ENCODE data around the gene PTGR1.
"Not testable (repeated sequence)": the region's sequence is repeated elsewhere in the genome, so short reads cannot be mapped to it uniquely, and the experiment has no call there.

PTGR1 gene

DNA sequence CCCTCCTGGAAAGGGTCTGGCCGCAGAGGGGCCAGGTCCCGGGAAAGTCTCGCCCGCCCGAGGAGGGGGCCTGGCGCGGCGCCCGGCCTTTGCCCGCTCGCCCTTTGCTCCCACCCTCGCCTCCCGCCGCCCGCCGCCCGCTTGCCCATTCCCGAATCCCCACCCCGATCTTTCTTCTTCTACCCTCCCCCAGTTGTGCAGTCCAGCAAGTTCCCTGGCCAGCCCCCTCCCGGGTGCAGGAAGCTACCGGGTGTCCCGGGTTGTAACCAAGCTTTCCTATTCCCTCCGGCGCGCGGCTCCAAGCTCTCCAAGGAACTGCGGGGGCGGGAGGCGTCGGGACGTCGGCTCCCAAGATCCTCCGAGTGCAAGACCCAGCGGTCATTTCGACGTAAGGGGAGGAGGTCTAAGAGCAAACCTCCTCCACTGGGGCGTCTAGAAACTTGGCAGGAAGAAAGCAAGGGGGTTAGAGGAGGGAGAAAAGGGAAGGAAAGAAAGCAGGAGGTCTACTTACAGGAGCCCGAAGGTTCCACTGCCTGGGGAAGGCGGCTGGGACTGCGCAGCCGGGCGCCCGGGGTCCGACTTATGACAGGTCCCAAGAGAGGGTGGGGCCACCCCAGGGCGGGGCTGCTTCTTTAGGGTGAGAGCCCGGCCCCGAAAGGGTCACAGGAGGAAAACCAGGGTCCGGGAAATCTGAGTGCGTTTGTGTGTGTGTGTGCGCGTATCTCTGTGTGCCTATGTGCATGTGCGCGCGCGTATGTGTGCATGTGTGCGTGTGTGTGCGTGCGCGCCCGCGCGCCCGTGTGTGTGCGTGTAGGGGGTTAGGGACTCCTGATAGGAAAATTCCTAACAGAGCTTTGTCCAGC lies at the start of gene PTGR1:
Gene PTGR1, minus strand, starts transcription at position 556 of the 863 bp plus-strand sequence. CDS start 2,225 bp downstream, outside the sequence.
- peak; percentile 83 for DNase-seq

DNA sequence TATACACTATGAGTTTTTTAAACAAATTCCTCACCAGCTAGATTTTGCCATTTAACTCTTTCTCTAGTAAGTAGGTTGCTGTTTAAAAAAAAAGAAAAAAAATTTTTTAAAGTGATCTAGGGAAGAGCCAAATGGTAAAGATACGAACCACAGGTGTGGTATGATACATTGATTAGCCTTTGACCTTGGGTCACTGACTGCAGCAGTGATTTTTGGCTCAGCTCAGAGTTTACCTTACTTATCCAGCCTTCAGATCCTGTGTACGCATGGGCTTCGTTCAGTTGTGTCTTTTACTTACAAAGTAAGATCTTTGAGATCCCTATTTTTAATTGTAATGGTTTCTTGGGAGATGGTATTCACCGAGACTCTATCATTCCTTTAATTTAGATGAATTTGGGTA lies 49.6 kb upstream of the PTGR1 start:
- DNase-seq = no peak

DNA sequence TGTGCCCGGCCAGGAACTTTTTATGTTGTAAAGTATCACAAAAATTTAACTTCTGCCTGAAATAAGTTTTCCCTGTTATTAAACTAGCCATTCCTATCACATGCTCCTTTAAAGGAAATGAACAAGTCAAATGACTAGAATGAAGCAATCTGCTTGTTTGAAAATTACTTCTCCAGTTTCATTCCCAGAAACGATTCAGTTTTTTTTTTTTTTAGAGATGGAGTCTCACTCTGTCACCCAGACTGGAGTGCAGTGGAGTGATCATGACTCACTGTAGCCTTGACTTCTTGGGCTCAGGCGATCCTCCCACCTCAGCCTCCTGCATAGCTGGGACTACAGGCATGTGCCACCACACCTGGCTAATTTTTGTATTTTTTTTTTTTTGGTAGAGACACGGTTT lies 48.6 kb upstream of the PTGR1 start:
- DNase-seq = peak; percentile 85

DNA sequence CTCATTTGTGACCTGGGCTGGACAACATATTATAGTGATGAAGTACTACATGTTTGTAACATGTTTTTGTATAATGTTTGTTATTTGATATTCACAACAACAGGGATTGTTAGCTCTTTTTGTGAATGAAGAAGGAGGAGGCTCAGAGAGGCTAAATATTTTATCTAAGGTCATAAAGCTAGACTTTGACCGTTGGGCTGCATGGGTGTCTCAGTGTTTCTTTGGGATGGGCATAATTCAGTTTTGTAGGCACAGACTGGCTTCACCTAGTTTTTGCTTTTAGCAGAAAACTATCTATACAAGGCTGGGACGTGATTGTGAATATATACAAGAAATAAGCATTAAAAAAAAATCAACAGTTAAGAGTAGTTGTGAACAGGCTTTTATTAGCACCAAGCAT lies 47.0 kb upstream of the PTGR1 start:
- no peak for DNase-seq

DNA sequence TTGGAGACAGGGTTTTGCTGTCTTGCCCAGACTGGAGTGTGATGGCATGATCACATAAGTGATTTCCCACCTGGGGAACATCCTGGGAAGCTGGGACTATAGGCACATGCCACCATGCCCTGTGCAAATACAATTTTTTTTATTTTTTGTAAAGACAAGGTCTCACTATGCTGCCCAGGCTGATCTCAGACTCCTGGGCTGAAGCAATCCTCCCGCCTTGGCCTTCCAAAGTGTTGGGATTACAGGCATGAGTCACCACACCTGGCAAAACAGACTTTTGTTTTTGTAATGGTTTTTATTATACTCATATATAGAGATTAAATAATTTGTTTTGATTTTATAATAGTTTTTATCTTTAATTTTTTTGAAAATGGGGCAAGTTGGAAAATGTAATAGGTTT lies 46.4 kb upstream of the PTGR1 start:
- DNase-seq = no peak

DNA sequence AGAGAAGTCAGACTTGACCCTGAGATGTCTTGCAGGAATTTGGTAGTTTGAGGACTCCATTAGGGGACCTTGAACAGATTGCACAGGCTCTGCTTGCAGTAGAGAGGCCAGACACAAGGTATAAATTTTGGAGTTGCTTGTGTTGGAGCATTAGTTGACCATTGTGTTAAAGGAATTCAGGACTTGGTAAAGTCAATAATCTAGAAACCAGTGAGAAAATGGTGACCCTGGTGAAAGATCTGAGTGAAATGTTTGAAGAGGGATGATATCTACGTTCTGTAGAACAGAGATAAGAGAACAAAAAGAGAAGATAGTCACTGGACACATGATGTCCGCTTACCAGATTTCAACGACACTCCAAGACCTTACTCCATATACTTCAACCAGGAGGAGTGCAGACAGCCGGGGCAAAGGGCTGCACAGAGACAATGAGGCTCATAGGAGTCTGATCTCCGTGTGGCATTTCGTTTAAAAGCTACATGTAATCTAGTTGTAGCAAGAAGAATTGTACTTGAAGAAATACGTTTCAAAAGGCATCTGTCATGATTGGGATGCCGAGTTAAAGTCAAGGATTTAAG lies 44.8 kb upstream of the PTGR1 start:
- no peak for DNase-seq

DNA sequence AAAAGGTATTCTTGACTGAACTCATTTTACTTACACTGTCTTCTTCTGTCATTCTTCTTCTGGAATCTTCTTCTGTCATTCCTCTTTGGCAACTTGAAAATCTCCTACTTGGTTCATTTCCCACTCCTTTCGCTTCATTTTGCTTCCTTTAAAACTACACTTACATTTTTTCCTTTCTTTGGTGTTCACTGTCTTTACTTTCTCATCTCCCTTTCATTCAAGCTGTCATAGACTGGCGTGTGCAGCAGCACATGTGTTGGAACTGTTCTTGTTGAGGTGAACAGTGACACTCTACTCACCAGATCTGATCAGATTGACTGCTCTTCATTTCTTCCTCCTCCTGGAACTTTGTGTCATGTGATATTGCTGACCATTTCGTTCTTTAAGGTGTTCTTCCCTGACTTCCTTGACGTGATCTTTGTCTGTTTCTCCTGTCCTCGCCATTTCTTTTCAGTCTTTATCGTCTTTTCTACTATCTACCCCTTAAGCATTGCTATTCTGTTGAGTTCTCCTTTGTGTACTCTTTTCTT lies 38.0 kb upstream of the PTGR1 start:
- no peak for DNase-seq

DNA sequence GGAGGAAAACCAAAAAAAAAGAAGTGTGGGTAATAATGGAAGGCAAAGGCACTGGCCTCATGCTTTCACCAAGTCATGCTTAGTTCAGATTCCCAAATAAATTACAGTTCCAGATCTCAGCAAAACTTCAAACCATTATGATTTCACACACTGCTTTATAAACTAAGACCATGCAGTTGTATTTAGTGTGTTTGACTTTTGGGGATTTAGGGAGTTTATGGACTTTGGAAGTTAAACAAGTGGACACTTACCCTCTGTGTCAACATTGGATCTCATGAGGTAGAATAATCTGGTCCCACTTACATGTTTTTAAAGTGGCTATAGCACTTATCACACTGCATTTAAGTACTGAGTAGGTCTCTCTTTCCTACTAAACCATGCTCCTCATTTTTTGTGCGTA lies 35.4 kb upstream of the PTGR1 start:
- DNase-seq = no peak

DNA sequence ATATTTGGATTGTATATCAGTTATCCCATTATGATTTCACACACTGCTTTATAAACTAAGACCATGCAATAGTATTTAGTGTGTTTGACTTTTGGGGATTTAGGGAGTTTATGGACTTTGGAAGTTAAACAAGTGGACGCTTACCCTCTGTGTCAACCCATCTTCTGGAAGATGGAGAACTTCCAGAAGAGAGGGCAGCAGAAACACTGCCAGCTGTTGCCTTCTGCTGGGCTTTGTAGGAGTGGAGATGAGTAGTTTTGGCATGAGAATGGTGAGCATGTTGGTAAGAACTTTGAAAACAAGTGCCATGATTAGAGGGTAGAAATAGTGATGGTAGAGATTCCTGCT lies 33.9 kb upstream of the PTGR1 start:
- no peak for DNase-seq

DNA sequence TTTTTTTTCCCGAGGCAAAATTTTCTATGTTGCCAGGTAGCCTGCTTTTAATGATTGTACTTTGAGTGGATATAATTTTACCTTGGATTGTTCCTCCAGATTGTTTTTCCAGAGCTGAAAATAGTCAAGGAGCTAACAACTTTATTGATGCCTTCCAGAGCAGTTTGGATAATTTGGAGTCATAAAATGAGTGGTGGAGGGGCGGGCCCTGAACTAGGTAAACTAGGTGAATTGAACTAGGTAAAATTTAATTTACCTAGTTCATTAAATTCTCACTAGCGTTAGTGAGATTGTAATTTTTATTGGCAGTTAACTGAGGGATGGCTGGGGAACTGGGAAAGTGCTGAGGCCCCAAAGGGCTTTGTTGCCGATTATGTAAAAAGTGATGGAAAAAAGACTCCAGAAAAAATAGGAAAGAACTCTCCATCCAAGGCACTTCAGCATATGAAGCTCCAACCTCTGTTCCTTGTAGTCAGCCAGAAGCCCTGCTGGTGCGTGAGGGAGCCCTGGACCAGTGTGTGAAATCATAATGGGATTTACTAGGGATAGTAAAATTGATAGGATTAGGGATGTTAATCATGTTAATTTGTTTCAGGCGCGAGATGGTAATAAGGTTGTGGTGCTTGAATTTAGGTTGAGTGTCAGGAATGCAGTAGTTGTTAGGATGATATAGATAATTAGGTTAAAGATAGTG lies 33.4 kb upstream of the PTGR1 start:
- DNase-seq = no peak

DNA sequence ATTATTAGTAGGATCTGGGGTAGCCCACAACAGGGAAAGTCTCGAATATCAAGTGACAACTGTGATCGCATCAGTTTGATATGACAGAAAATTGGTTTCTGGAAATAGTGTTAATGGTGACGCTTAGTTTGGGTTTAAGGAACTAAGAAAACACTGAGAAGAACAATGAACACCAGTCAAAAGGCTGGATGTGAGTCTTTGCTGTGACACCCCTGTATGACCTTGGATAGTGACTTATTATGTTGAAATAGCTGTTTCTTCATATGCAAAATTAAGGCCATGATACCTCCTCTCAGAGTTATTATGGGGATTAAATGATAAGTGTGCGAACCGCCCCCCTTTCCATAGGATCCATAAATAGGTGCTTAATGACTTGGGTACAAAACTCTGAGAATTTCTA lies 32.6 kb upstream of the PTGR1 start:
- DNase-seq = peak; percentile 63

DNA sequence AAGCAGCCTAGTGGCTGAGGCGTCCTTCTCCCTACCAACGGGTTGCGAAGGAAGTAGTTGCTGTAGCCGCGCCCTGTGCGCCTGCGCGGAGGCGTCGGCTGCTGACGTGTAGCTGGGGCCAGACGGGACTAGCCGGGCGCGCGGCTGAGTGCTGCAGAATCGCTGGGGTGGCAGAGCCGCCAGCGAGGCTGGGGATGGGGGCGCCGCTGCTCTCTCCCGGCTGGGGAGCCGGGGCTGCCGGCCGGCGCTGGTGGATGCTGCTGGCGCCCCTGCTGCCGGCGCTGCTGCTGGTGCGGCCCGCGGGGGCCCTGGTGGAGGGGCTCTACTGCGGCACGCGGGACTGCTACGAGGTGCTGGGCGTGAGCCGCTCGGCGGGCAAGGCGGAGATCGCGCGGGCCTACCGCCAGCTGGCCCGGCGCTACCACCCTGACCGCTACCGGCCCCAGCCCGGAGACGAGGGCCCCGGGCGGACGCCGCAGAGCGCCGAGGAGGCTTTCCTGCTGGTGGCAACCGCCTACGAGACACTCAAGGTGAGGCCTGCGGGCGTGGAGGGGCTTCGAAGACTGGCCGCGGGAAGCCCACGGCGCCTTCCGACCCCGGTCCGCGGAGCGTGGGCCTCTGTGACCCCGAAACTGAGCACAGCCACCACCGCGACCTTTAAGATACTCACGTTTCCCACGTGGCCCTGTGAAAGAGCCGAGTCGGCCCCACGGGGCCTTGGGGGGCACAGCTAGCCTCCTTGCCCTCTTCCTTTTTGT lies 31.9 kb upstream of the PTGR1 start, which contains the start of gene DNAJC25:
Gene DNAJC25, plus strand, starts transcription at position 121 of the 758 bp plus-strand sequence. Its CDS starts 74 bp downstream, at position 195.
- DNase-seq = peak; percentile 99

DNA sequence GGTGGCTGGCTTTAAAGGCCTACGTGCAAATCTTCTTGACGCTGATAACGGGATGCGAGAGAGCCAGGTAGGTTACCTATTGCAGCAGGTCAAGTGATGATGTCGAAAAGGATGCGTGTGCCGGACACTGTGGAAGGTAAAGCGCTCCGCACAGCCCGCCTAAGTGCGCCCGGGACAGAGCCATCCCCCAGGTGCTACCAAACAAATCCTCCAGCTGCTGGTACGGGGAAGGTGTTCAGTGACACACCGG lies 31.4 kb upstream of the PTGR1 start:
- no peak for DNase-seq

DNA sequence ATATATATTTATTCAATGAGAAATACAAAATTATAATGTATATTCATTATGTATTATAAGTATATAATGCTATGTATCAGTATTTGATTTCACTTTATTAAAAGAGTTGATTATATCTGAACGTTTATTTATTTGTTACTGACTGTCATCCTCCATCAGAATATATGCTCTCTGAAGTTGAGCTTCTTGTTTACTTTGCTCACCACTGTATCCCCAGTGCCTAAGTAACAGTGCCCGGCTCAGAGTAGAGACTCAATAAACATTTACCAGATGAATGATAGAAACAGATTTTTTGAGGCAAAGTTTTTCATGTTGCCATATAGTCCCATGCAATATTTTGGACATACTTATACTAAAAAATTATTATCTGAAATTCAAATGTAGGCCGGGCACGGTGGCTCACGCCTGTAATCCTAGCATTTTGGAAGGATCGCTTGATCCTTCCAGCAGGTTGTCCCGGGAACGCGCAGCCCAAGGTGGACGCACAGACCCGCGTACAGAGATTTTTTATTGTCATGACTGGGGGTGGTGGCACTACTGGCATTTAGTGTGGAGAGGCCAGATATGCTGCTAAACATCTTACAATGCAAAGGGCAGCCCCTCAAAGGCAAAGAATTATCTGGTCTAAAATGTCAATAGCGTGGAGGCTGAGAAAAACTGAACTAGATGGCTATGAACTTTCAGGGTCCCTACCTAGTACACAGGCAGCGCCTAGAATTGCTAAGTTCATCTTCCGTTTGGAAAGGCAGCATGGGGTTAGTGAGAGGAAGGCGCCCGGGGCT lies 30.9 kb upstream of the PTGR1 start:
- no peak for DNase-seq

DNA sequence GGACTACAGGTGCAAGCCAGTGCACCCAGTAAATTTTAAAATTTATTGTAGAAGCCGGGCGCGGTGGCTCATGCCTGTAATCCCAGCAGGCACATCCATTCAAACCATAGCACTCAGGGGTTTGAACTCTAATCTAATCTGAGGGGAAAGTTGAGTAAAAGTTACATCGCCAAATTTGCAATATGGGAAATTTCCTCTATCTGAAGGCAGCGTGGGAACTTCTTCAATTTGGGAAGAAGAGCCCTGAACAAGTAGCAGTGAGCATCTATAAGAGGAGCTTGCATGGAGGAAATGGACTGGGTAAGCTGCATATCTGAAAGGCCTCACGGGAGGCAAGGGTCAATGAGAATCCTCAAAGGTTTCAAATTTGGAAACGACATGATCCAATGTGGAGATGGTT lies 29.0 kb upstream of the PTGR1 start:
- DNase-seq = peak; percentile 74

DNA sequence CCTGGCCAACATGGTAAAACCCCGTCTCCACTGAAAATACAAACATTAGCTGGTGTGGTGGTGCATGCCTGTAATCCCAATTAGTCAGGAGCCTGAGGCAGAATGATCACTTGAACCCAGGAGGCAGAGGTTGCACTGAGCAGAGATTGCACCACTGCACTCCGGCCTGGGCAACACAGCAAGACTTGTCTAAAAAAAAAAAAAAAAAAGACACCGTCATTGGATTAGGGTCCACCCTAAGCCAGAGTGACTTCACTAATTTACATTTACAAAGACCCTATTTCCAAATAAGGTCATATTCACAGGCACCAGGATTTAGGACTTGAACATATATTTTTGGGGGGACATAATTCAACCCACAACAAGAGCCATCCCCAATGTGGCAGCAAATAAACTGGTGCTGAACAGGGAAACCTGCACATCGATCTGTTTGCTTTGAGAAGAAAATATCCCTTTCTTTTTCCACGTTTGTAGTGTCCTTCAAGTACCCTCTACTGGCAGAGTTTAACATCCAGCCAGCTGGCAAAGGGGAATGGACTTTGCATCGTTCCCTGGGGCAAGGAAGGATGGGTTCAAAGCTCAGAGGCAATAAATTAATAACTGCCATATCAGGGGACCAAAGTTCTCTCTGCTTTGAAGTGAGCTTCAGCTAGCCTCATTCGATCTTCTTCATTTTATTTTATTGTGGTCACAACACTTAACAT lies 28.0 kb upstream of the PTGR1 start:
- no peak for DNase-seq

DNA sequence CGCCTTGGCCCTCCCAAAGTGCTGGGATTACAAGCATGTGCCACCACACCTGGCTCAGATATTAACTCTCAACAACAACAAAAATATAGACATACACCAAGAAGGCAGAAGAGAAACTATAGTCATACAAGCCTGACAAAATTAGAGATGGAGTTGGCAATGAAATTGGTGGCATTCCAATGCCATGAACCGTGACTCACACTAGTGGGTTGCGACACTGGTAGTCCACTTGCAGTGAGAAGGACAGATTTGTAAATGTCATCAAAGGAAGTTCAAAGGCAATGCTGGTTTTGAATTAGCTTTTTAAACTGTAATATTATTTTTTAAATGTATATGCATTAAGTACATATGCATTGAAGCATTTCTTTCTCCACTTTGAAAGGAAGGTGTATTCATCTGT lies 23.2 kb upstream of the PTGR1 start:
- peak; percentile 89 for DNase-seq

DNA sequence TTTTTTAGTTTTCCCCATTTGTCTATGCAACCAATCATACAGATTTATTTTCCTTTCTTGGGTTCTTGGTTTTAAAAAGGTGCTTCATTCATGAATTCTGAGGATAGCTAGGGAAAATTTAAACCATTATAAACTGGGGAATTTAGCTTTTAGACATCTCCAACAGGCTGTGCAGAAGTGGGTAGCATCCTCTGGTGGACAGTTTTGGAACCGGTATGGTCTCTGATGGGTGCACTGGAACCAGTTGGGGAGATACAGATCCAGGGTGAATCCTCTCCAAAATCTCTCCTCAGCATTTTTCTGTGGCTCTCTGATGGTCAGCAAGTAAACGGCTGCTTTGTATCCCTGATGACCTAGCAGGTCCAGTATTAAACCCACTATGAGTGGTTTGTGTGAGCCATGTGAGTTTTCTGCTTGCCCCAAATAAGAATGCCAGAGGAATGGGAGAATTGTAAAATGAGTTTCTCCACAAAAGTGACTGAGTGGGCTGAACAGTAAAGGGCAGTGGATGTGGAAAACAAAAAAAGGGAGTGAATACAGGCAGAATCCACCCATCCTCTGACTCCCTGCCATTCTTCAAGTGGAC lies 22.5 kb upstream of the PTGR1 start:
- DNase-seq = peak; percentile 30

DNA sequence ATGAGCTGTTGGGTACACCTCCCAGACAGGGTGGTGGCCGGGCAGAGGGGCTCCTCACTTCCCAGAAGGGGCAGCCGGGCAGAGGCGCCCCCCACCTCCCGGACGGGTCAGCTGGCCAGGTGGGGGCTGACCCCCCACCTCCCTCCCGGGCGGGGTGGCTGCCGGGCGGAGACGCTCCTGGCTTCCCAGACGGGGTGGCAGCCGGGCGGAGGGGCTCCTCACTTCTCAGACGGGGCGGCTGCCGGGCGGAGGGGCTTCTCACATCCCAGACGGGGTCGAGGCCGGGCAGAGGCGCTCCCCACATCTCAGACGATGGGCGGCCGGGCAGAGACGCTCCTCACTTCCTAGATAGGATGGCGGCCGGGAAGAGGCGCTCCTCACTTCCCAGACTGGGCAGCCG lies 17.9 kb upstream of the PTGR1 start:
- not testable (repeated sequence) for DNase-seq

DNA sequence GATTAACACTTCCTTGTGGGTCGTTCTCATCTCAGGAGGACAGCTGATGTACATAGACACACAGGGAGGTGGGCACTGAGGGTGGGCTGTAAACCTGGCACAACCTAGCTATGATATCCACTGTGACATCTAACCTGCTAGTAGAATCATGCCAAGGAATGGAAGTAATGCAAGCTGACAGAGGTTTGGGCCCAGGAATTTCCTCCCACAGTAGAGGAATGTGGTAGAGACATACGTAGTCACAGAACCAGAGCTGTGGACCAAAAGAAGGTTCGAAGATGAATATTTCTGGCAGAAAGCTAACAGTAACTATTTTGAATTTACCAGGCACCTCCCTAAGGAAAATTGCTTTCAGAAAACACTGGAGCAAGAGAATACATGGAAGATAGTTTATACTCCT lies 16.5 kb upstream of the PTGR1 start:
- DNase-seq = no peak

DNA sequence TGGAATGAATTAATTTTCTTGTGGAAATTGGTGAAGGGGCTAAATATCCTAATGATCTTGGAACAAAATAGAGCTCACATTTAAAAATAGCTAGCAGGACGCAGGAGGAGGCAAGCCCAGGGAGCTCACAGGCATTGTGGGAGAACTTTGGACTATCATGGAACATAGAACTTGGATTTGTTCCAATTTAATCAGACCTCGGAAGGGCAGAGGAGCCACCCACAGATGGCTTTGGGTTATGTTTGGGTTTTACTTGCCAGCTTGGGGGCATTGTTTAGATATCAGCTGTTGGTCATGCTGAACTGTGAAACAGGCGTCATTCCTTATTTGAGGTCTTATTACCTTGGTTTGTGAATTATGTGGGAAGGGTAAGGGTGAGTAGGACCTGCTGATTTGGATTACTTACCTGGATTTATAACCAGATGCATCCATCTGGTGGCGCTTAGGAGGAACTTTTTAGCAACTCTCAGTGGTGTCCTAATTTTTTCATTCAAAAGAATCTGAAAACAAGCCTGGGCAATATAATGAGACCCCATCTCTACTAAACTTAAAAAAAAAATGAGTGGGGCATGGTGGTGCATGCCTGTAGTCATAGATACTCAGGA lies 14.1 kb upstream of the PTGR1 start:
- no peak for DNase-seq

Measured in inflammatory macrophage treated with lipopolysaccharide for 4 hours (primary cell).